Progenitor cell of endocrine pancreas (in vitro differentiated cells): Measurements from ENCODE around the gene PSME1. TPM values are rescaled to one million over a fixed set of nuclear protein-coding genes. Genes with fewer than 3 reads are reported as not detected.

Source experiments
- DNase-seq: peaks from one replicate; pipeline ENCODE4 v3.0.0; 2021; ENCODE audit warnings: low spot score; ENCODE audit not compliant: unreplicated experiment
- H3K27ac Mint-ChIP-seq: 2 replicates; pipeline ENCODE4 v1.8.0; 2021; ENCODE audit warnings: mild to moderate bottlenecking, moderate library complexity, mixed read lengths
- H3K27me3 Mint-ChIP-seq: 2 replicates; pipeline ENCODE4 v1.8.0; 2021; ENCODE audit warnings: mixed read lengths
- H3K36me3 Mint-ChIP-seq: 2 replicates; pipeline ENCODE4 v1.8.0; 2022; ENCODE audit warnings: mixed read lengths; ENCODE audit not compliant: insufficient read depth
- H3K4me1 Mint-ChIP-seq: 2 replicates; pipeline ENCODE4 v1.8.0; 2021; ENCODE audit warnings: low read depth, mixed read lengths
- H3K4me3 Mint-ChIP-seq: 2 replicates; pipeline ENCODE4 v1.8.0; 2021; ENCODE audit warnings: low read depth, mild to moderate bottlenecking, moderate library complexity, mixed read lengths
- H3K9me3 Mint-ChIP-seq: 2 replicates; pipeline ENCODE4 v1.8.0; 2021; ENCODE audit warnings: low read depth, mixed read lengths
- total RNA-seq: library from RNA; stranded (reverse); gene quantifications from 2 replicates; pipeline ENCODE4 v1.2.1, GENCODE V29; 2021
- TF ChIP-seq, protein P1 (sequence below): fragments of 200-600 bp; sonication (generic); IDR thresholded peaks from one replicate; pipeline ENCODE4 v1.5.0; 2021; ENCODE audit warnings: antibody characterized with exemption, mild to moderate bottlenecking; ENCODE audit not compliant: unreplicated experiment

Gene PSME1
- total RNA-seq, 1 donor from 2014 or later, result 103 TPM

DNA sequence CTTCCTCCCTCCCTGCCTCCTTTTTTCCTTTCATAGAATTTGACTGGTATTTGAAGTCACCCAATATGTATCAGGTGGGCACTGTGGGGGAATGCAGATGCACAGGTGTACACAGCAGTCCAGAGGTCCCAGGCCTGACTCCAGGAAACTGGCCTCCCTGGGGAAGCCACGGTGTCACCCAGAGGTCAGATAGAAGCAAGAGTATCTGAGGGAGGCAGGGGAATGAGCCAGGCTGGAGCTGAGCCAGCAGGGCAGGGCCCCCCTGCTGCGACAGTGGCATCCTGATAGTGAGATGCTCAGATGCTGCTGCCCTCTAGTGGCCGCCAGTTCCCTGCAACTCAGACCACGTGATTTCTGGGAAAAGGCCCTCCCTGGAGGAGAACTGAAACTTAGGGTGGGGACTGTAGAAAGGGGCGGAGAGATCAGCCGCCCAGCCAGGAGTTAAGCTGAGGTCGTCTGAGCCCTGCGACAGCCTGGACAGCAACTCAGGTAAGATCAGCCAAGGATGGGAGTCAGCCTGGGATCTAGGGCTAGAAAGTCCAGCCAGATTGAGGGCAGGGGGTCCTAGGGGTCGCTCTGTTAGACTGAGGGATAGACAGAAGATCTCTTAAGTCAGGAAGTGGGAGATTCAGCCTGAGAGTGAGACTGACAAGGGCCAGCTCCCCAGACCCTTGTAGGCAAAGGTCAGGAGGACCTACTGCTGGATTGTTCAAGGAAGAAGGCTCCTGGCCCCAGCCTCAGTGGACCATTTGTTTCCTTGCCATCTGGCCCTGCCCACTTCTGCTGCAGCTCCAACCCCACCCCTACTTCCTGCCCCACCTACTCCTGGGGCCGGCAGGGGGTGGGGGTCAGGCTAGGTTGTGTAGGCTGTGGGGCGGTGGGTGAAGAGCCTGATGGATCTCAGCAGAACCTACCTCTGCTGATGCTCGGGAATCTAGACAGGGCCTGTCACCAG is 25.1 kb downstream of the PSME1 start, which contains the start of gene IRF9:
Gene IRF9 (plus strand): TSS at position 416 of the 955 bp plus-strand sequence. CDS start 880 bp downstream, outside the sequence.
- Mint-ChIP-seq H3K27ac (peak within 1 kb of the TSS; percentile 97), H3K27me3 (no peaks in the 10 kb centered on the region), H3K4me3 (peak within 1 kb of the TSS; percentile 81), H3K4me1 (peaks cover 16% of the 10 kb centered on the region), H3K9me3 (no peaks in the 10 kb centered on the region), H3K36me3 (peaks cover 24% of the 10 kb centered on the region)
- peak; percentile 96 for DNase-seq
- TF ChIP-seq, protein P1, sequence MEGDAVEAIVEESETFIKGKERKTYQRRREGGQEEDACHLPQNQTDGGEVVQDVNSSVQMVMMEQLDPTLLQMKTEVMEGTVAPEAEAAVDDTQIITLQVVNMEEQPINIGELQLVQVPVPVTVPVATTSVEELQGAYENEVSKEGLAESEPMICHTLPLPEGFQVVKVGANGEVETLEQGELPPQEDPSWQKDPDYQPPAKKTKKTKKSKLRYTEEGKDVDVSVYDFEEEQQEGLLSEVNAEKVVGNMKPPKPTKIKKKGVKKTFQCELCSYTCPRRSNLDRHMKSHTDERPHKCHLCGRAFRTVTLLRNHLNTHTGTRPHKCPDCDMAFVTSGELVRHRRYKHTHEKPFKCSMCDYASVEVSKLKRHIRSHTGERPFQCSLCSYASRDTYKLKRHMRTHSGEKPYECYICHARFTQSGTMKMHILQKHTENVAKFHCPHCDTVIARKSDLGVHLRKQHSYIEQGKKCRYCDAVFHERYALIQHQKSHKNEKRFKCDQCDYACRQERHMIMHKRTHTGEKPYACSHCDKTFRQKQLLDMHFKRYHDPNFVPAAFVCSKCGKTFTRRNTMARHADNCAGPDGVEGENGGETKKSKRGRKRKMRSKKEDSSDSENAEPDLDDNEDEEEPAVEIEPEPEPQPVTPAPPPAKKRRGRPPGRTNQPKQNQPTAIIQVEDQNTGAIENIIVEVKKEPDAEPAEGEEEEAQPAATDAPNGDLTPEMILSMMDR, result peak; percentile 97

DNA sequence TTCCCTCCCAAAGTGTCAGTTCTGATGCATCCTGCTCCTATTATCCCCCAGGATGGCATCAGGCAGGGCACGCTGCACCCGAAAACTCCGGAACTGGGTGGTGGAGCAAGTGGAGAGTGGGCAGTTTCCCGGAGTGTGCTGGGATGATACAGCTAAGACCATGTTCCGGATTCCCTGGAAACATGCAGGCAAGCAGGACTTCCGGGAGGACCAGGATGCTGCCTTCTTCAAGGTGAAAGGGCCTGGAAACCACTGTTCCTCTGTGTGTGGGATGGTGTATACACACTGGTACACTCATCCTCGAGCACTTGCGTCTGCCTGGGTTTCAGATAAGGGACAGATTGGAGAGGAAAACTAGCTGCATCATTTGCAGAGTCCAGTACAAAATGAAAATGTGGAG is 26.1 kb downstream of the PSME1 start:
- H3K27ac Mint-ChIP-seq, result peak overlapping the region; percentile 97
- no peaks in the 10 kb centered on the region for H3K9me3 Mint-ChIP-seq

DNA sequence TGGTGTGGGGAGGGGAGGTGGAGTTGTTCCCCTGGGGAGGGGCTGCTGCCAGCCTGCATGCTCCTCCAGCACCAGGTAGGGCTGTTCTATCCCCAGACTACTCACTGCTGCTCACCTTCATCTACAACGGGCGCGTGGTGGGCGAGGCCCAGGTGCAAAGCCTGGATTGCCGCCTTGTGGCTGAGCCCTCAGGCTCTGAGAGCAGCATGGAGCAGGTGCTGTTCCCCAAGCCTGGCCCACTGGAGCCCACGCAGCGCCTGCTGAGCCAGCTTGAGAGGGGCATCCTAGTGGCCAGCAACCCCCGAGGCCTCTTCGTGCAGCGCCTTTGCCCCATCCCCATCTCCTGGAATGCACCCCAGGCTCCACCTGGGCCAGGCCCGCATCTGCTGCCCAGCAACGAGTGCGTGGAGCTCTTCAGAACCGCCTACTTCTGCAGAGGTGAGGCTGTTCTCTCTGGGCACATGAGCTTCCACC is 28.6 kb downstream of the PSME1 start:
- no peak overlapping the region for H3K27ac Mint-ChIP-seq
- no peaks in the 10 kb centered on the region for H3K27me3 Mint-ChIP-seq
- no peak for DNase-seq
- H3K36me3 Mint-ChIP-seq, result peaks cover 27% of the 10 kb centered on the region
- H3K4me3 Mint-ChIP-seq, result no peak overlapping the region
- TF ChIP-seq, protein P1, result no peak
- H3K9me3 Mint-ChIP-seq, result no peaks in the 10 kb centered on the region
- H3K4me1 Mint-ChIP-seq, result peaks cover 16% of the 10 kb centered on the region

More for the DNA sequence above, 26.1 kb downstream of the PSME1 start:
- DNase-seq, result no peak
- Mint-ChIP-seq H3K4me3 (peak overlapping the region; percentile 81), H3K4me1 (peaks cover 16% of the 10 kb centered on the region), H3K36me3 (peaks cover 23% of the 10 kb centered on the region), H3K27me3 (no peaks in the 10 kb centered on the region)
- TF ChIP-seq, protein P1, result no peak

DNA sequence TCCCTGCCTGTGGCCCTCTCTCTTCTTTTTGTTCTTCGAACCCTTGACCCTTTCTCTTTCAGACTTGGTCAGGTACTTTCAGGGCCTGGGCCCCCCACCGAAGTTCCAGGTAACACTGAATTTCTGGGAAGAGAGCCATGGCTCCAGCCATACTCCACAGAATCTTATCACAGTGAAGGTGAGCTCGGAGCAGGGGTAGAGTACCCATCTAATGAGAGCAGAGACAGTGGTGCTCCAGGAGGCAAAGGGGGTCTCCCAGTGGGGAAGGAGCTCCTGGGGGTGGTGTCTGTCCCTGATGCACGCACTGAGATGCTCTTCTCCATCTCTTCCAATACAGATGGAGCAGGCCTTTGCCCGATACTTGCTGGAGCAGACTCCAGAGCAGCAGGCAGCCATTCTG is 29.8 kb downstream of the PSME1 start:
- H3K4me1 Mint-ChIP-seq, result peaks cover 15% of the 10 kb centered on the region
- no peak for DNase-seq
- no peaks in the 10 kb centered on the region for H3K27me3 Mint-ChIP-seq
- no peak overlapping the region for H3K4me3 Mint-ChIP-seq
- TF ChIP-seq, protein P1, result no peak
- H3K27ac Mint-ChIP-seq, result no peak overlapping the region
- no peaks in the 10 kb centered on the region for H3K9me3 Mint-ChIP-seq
- H3K36me3 Mint-ChIP-seq, result peaks cover 21% of the 10 kb centered on the region

DNA sequence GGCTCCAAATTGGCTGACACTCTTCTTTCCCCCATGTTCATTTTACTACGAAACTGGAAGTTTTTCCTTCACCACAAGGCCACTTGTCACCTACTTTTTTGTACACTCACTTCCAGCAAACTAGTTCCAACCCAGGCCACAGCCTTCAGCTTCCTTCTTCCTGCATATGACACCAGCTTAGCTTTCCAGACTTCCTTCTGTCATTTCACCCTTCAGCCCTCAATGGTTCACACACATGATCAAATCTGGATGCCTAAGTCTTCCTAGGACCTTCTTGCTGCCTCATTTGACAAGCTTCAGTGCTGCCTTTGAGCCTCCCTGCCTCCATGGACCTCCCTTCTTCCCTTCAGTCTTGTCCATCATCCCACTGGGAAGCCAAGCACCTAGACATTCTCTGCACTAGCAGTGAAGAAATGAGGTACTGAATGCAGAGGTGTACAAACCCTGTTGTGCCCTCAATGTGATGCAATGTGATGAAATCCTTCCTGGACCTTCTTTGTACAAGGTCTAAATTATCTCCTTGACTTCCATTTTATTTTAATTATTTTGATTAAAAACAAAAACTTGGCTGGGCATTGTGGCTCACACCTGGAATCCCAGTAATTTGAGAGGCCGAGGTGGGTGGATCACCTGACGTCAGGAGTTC is 31.6 kb downstream of the PSME1 start:
- Mint-ChIP-seq H3K4me1 (peaks cover 5% of the 10 kb centered on the region), H3K4me3 (no peak overlapping the region), H3K9me3 (no peaks in the 10 kb centered on the region), H3K27me3 (no peaks in the 10 kb centered on the region), H3K36me3 (peaks cover 21% of the 10 kb centered on the region), H3K27ac (peak overlapping the region; percentile 73)
- TF ChIP-seq, protein P1, result no peak
- no peak for DNase-seq
